ENCODE measurements around the gene NDUFS5. TPM values are rescaled to one million over a fixed set of nuclear protein-coding genes. Genes with fewer than 3 reads are reported as not detected.

NDUFS5 gene
- total RNA-seq, 2 donors from 2014 or later: 295 to 349 TPM

- Mint-ChIP-seq H3K9me3 (no peaks in the 10 kb centered on the region), H3K36me3 (ENCODE audit: low read depth) (no peaks in the 10 kb centered on the region), H3K4me1 (peaks cover 5% of the 10 kb centered on the region), H3K4me3 (peak overlapping the region; percentile 67), H3K27me3 (ENCODE audit: insufficient read depth) (peaks cover 69% of the 10 kb centered on the region), H3K27ac (no peak overlapping the region)
- H3K4me3 ChIP-seq (ENCODE audit: low read length): peak overlapping the region; percentile 66
- no peaks in the 10 kb centered on the region for H3K9me3 ChIP-seq (ENCODE audit: control insufficient read depth, low read length)
- H3K4me1 ChIP-seq (ENCODE audit: control insufficient read depth, insufficient read depth, low read length): no peaks in the 10 kb centered on the region
- H3K27ac ChIP-seq (ENCODE audit: low read depth, low read length): no peak overlapping the region
- H3K9ac ChIP-seq (ENCODE audit: extremely low read depth, low read length, poor library complexity, severe bottlenecking): no peak overlapping the region
- peaks cover 71% of the 10 kb centered on the region for H3K27me3 ChIP-seq (ENCODE audit: control insufficient read depth, insufficient read depth, low read length, poor library complexity, severe bottlenecking)
- no peak for TF ChIP-seq CTCF (conservative IDR thresholded peaks at IDR 0.05)
- H3K36me3 ChIP-seq (ENCODE audit: control insufficient read depth, insufficient read depth, low read length): no peaks in the 10 kb centered on the region
- 0% methylated on average over 6 to 98 of the region's 105 CpGs for WGBS, 2 experiments (ENCODE audit: insufficient coverage in 1 of 2, insufficient read length in 1 of 2)
- no peak for DNase-seq
These were observed 55.3 kb downstream of the NDUFS5 start for GRCh38 chr1:39081271-39082009.

- H3K27ac ChIP-seq (ENCODE audit: low read depth, low read length): no peak overlapping the region
- peak; percentile 68 for DNase-seq
- no peak overlapping the region for H3K9ac ChIP-seq (ENCODE audit: extremely low read depth, low read length, poor library complexity, severe bottlenecking)
- peak overlapping the region; percentile 66 for H3K4me3 ChIP-seq (ENCODE audit: low read length)
- no peak for TF ChIP-seq CTCF (conservative IDR thresholded peaks at IDR 0.05)
- H3K9me3 ChIP-seq (ENCODE audit: control insufficient read depth, low read length): no peaks in the 10 kb centered on the region
- no peaks in the 10 kb centered on the region for H3K36me3 ChIP-seq (ENCODE audit: control insufficient read depth, insufficient read depth, low read length)
- Mint-ChIP-seq H3K9me3 (no peaks in the 10 kb centered on the region), H3K27ac (no peak overlapping the region), H3K27me3 (ENCODE audit: insufficient read depth) (peaks cover 75% of the 10 kb centered on the region), H3K4me3 (peak overlapping the region; percentile 67), H3K4me1 (peaks cover 5% of the 10 kb centered on the region), H3K36me3 (ENCODE audit: low read depth) (no peaks in the 10 kb centered on the region)
- H3K27me3 ChIP-seq (ENCODE audit: control insufficient read depth, insufficient read depth, low read length, poor library complexity, severe bottlenecking): peaks cover 79% of the 10 kb centered on the region
- no peaks in the 10 kb centered on the region for H3K4me1 ChIP-seq (ENCODE audit: control insufficient read depth, insufficient read depth, low read length)
- 3 to 16% methylated on average over 25 to 29 of the region's 29 CpGs for WGBS, 2 experiments (ENCODE audit: insufficient coverage in 1 of 2, insufficient read length in 1 of 2)
These were observed 56.1 kb downstream of the NDUFS5 start for GRCh38 chr1:39082010-39082799.

- Histone ChIP-seq H3K27me3 (ENCODE audit: control insufficient read depth, insufficient read depth, low read length, poor library complexity, severe bottlenecking) (peaks cover 81% of the 10 kb centered on the region), H3K36me3 (ENCODE audit: control insufficient read depth, insufficient read depth, low read length) (no peaks in the 10 kb centered on the region), H3K4me1 (ENCODE audit: control insufficient read depth, insufficient read depth, low read length) (no peaks in the 10 kb centered on the region), H3K9me3 (ENCODE audit: control insufficient read depth, low read length) (no peaks in the 10 kb centered on the region), H3K4me3 (ENCODE audit: low read length) (no peak overlapping the region), H3K9ac (ENCODE audit: extremely low read depth, low read length, poor library complexity, severe bottlenecking) (no peak overlapping the region), H3K27ac (ENCODE audit: low read depth, low read length) (no peak overlapping the region)
- no peaks in the 10 kb centered on the region for H3K36me3 Mint-ChIP-seq (ENCODE audit: low read depth)
- no peak for DNase-seq
- H3K27ac Mint-ChIP-seq: no peak overlapping the region
- H3K9me3 Mint-ChIP-seq: no peaks in the 10 kb centered on the region
- H3K27me3 Mint-ChIP-seq (ENCODE audit: insufficient read depth): peaks cover 77% of the 10 kb centered on the region
- H3K4me1 Mint-ChIP-seq: peaks cover 5% of the 10 kb centered on the region
- WGBS, 2 experiments (ENCODE audit: insufficient coverage in 1 of 2, insufficient read length in 1 of 2): 93 to 100% methylated on average over 1 to 4 of the region's 4 CpGs
- no peak for TF ChIP-seq CTCF (conservative IDR thresholded peaks at IDR 0.05)
- H3K4me3 Mint-ChIP-seq: peak overlapping the region; percentile 67
These were observed 56.8 kb downstream of the NDUFS5 start for GRCh38 chr1:39082811-39083576.

All from endodermal cell (in vitro differentiated cells).